Stimulated activated CD4-positive, alpha-beta T cell treated with anti-CD3 and anti-CD28 coated beads, Interleukin-12 subunit alpha, Interleukin-12 subunit beta, amount 100 ng/mL, for 4 hours (primary cell): ENCODE data around the gene HMOX1.
"Not testable (repeated sequence)": the region's sequence is repeated elsewhere in the genome, so short reads cannot be mapped to it uniquely, and the experiment has no call there.

ENCODE experiments used
- DNase-seq: peaks from one replicate; pipeline ENCODE4 v3.0.0-alpha.2; 2020

Gene HMOX1

GRCh38 chr22:35381424-35382009 lies 621 bp downstream of the HMOX1 start:
- no peak for DNase-seq

- DNase-seq, result no peak
Measured at GRCh38 chr22:35383679-35384071, 2.8 kb downstream of the HMOX1 start.

GRCh38 chr22:35384527-35384926 lies 3.6 kb downstream of the HMOX1 start:
- no peak for DNase-seq

GRCh38 chr22:35384975-35385588 lies 4.2 kb downstream of the HMOX1 start:
- DNase-seq, result no peak

- no peak for DNase-seq
Measured at GRCh38 chr22:35386670-35387288, 5.9 kb downstream of the HMOX1 start.

GRCh38 chr22:35390933-35391332 lies 10.0 kb downstream of the HMOX1 start:
- no peak for DNase-seq

- DNase-seq, result no peak
Measured at GRCh38 chr22:35392357-35392756, 11.5 kb downstream of the HMOX1 start.

GRCh38 chr22:35393116-35394010 lies 12.5 kb downstream of the HMOX1 start:
- DNase-seq, result no peak

GRCh38 chr22:35394011-35394312 lies 13.1 kb downstream of the HMOX1 start:
- DNase-seq, result no peak

- no peak for DNase-seq
Measured at GRCh38 chr22:35394810-35395563, 14.1 kb downstream of the HMOX1 start.

GRCh38 chr22:35396622-35397021 lies 15.7 kb downstream of the HMOX1 start:
- not testable (repeated sequence) for DNase-seq

- DNase-seq, result no peak
Measured at GRCh38 chr22:35397095-35397904, 16.4 kb downstream of the HMOX1 start.

GRCh38 chr22:35398591-35398973 lies 17.7 kb downstream of the HMOX1 start:
- DNase-seq, result no peak

- peak; percentile 12 for DNase-seq
Measured at GRCh38 chr22:35399114-35399677, 18.3 kb downstream of the HMOX1 start.

GRCh38 chr22:35399678-35400500 lies 19.0 kb downstream of the HMOX1 start, which contains the start of gene MCM5:
TSS of gene MCM5 (plus strand) at chr22:35400140. CDS start at chr22:35400439, 299 bp downstream.
- peak; percentile 96 for DNase-seq

GRCh38 chr22:35400501-35400790 lies 19.6 kb downstream of the HMOX1 start:
- DNase-seq, result peak; percentile 29

- DNase-seq, result no peak
Measured at GRCh38 chr22:35401863-35402262, 21.0 kb downstream of the HMOX1 start.

- DNase-seq, result no peak
Measured at GRCh38 chr22:35403356-35403755, 22.5 kb downstream of the HMOX1 start.

- no peak for DNase-seq
Measured at GRCh38 chr22:35404176-35404575, 23.3 kb downstream of the HMOX1 start.

GRCh38 chr22:35406443-35406842 lies 25.5 kb downstream of the HMOX1 start:
- no peak for DNase-seq

GRCh38 chr22:35407362-35407761 lies 26.5 kb downstream of the HMOX1 start:
- DNase-seq, result no peak
